Measurements from ENCODE around the gene FASTKD1.
"Not testable (repeated sequence)": the region's sequence is repeated elsewhere in the genome, so short reads cannot be mapped to it uniquely, and the experiment has no call there.

The FASTKD1 gene

DNA sequence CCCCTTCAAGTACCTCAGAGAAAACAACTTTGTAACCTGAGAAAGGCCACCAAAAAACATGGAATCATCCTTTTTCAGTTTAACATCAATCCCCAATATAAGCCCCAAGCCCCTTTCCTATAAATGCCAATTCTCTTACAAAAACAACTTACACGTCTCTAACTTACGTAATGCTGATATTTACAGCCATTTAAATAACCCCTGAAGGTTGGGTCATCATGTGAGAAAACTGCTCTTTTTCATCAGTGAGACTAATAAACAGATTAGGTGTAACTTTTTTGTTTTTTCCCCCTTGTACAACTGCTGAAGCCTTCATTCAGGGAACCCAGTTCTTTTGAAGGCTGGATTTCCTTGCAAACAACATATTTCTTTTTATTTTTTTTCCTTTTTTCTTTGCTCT lies 3.7 kb downstream of the FASTKD1 start:
- in situ Hi-C loops (cut with HindIII; ENCODE audit: low sequenced_read_pairs): no loop called here
- TF ChIP-seq, protein P1, sequence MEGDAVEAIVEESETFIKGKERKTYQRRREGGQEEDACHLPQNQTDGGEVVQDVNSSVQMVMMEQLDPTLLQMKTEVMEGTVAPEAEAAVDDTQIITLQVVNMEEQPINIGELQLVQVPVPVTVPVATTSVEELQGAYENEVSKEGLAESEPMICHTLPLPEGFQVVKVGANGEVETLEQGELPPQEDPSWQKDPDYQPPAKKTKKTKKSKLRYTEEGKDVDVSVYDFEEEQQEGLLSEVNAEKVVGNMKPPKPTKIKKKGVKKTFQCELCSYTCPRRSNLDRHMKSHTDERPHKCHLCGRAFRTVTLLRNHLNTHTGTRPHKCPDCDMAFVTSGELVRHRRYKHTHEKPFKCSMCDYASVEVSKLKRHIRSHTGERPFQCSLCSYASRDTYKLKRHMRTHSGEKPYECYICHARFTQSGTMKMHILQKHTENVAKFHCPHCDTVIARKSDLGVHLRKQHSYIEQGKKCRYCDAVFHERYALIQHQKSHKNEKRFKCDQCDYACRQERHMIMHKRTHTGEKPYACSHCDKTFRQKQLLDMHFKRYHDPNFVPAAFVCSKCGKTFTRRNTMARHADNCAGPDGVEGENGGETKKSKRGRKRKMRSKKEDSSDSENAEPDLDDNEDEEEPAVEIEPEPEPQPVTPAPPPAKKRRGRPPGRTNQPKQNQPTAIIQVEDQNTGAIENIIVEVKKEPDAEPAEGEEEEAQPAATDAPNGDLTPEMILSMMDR (IDR thresholded peaks at IDR 0.05; ENCODE audit: low read depth, low read length, missing control alignments): no peak
- no peak overlapping the region for H3K4me3 ChIP-seq (ENCODE audit: low read depth, low read length)
- DNase-seq (ENCODE audit: low read depth): no peak

GRCh38 chr2:169565686-169566085 lies 8.0 kb downstream of the FASTKD1 start:
- no peak for DNase-seq (ENCODE audit: low read depth)
- TF ChIP-seq, protein P1 (IDR thresholded peaks at IDR 0.05; ENCODE audit: low read depth, low read length, missing control alignments): no peak
- H3K4me3 ChIP-seq (ENCODE audit: low read depth, low read length): no peak overlapping the region
- in situ Hi-C loops (cut with HindIII; ENCODE audit: low sequenced_read_pairs): no loop called here

DNA sequence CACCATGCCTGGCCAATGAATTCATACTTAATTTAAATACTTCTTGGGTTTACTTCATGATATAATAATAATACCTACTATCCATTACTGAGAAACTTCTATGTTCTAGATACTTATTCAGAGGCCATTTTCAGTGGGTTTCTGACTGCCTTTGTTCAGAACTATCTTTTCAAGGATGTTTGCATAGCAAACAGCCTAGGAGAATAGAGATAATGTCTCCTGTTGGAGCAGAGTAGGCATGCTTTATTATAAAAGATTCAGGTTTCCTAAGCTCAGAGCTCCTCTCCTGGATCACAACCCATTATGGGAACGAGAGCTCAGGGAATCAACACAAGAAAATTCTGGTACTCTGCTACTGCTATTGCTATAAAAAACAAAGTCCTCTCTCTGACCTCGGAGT lies 11.1 kb downstream of the FASTKD1 start:
- DNase-seq (ENCODE audit: low read depth): no peak
- in situ Hi-C loops (cut with HindIII; ENCODE audit: low sequenced_read_pairs): no loop called here
- TF ChIP-seq, protein P1 (IDR thresholded peaks at IDR 0.05; ENCODE audit: low read depth, low read length, missing control alignments): no peak
- H3K4me3 ChIP-seq (ENCODE audit: low read depth, low read length): no peak overlapping the region

DNA sequence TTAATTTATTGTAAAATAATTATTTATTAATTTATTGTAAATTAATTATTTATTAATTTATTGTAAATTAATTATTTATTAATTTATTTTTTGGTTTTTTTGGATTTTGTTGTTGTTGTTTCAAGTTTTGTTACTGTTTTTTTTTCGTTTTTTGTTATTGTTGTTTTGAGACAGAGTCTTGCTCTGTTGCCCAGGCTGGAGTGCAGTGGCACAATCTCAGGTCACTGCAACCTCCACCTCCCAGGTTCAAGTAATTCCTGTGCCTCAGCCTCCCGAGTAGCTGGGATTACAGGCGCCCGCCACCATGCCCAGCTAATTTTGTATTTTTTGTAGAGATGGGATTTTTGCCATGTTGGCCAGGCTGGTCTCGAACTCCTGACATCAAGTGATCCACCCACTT lies 11.6 kb downstream of the FASTKD1 start:
- DNase-seq (ENCODE audit: low read depth); in situ Hi-C loops (cut with HindIII; ENCODE audit: low sequenced_read_pairs): not testable (repeated sequence)

DNA sequence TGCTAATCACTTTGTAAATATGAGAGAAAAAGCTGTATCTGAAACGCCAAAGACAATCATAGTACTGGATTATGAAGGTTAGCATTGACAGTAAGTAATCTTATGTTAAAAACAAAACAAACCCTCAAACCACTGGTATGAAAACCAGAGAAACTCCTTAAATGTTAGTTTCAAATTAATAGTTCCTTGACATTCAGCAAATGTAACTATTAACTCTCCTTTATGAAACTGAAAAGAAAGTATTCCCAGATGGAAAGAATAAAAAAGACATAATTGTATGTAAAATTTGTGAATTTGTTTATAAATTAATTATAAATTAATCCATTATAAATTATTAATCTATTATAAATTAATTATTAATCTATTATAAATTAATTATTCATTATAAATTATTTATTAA lies 12.3 kb downstream of the FASTKD1 start:
- no peak overlapping the region for H3K4me3 ChIP-seq (ENCODE audit: low read depth, low read length)
- TF ChIP-seq, protein P1 (IDR thresholded peaks at IDR 0.05; ENCODE audit: low read depth, low read length, missing control alignments): no peak
- no peak for DNase-seq (ENCODE audit: low read depth)
- in situ Hi-C loops (cut with HindIII; ENCODE audit: low sequenced_read_pairs): no loop called here

More for the DNA sequence above, 11.6 kb downstream of the FASTKD1 start:
- not testable (repeated sequence) for H3K4me3 ChIP-seq (ENCODE audit: low read depth, low read length)

DNA sequence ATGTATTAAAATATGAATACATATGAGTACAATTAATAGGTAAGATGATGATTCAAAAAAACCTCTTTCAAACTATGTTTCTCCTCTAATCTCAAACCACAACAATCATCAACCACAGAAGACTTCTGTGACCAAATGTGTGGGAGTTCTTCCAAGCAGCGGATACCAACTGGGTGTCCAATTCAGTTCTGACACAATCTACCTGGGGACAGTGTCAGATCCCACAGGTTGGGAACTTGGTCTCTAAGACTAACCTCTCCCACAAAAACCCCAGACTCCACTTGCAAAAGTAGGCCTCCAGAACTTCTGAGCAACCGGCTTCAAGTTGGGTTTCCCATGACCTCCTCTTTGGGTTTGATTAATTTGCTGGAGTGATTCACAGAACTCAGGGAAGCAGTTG lies 26.9 kb downstream of the FASTKD1 start:
- DNase-seq (ENCODE audit: low read depth): no peak
- H3K4me3 ChIP-seq (ENCODE audit: low read depth, low read length): no peak overlapping the region
- in situ Hi-C loops (cut with HindIII; ENCODE audit: low sequenced_read_pairs): no loop called here
- TF ChIP-seq, protein P1 (IDR thresholded peaks at IDR 0.05; ENCODE audit: low read depth, low read length, missing control alignments): no peak

DNA sequence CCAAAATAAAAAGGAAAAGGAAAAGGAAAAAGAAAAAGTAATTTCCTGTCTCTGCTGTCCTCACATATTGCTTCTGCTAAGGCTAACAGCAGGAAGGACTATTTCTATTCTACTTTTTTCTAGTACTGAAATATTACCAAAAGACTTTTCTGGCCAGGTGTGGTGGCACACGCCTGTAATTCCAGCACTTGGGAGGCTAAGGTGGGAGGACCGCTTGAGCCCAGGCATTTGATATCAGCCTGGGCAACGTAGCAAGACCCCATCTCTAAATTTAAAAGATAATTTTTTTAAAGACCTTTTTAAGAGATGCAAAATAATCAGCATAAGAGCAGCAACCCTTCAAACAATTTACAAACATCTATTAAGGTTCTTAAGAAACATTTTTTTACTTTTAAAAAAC lies 31.2 kb downstream of the FASTKD1 start:
- TF ChIP-seq, protein P1 (IDR thresholded peaks at IDR 0.05; ENCODE audit: low read depth, low read length, missing control alignments): no peak
- in situ Hi-C loops (cut with HindIII; ENCODE audit: low sequenced_read_pairs): no loop called here
- no peak for DNase-seq (ENCODE audit: low read depth)
- no peak overlapping the region for H3K4me3 ChIP-seq (ENCODE audit: low read depth, low read length)
